T-cell (primary cell): Measurements from ENCODE around the gene PKHD1. TPM values are rescaled to one million over a fixed set of nuclear protein-coding genes. Genes with fewer than 3 reads are reported as not detected.
"Not testable (repeated sequence)": the region's sequence is repeated elsewhere in the genome, so short reads cannot be mapped to it uniquely, and the experiment has no call there.

Experiments used
- ATAC-seq, 4 experiments: fragments of 200-7000 bp in 3 of 4; fragments of 150-1000 bp in 1 of 4; cut with Tn5 transposase; replicated peaks in 1 of 4; 1 replicate in 3 of 4; 2 replicates in 1 of 4; pipeline ENCODE4 v1.10.0; 2021; ENCODE audit warnings: moderate library complexity in 3 of 4, mild to moderate bottlenecking in 2 of 4, moderate number of reproducible peaks in 1 of 4
- CTCF ChIA-PET, 2 donors: fragments of 300-600 bp; sonication (Branson Sonifier 250); formaldehyde crosslinking; loops; one replicate each; lab custom pipeline; 2022; ENCODE audit warnings: antibody characterized with exemption in 2 of 2; lab: Charles Lee
- POLR2A ChIA-PET, 2 donors: fragments of 300-600 bp; sonication (Branson Sonifier 250); formaldehyde crosslinking; loops; one replicate each; lab custom pipeline; 2022; ENCODE audit warnings: antibody characterized with exemption in 2 of 2; lab: Charles Lee
- DNase-seq, 35 experiments: peaks; one replicate each; pipeline versions ENCODE4 v3.0.0 to v3.0.0-alpha.2; 2013 to 2023
- H3K27ac ChIP-seq: one replicate; pipeline ENCODE4 v1.5.1; 2013; ENCODE audit warnings: low read length
- H3K27me3 ChIP-seq, 2 experiments: replicated peaks in 1 of 2; 1 replicate in 1 of 2; 2 replicates in 1 of 2; pipeline versions ENCODE4 v1.6.1 to v1.7.0; 2013; ENCODE audit warnings: low read length in 1 of 2, mixed read lengths in 1 of 2; ENCODE audit not compliant: control insufficient read depth in 2 of 2, insufficient read depth in 2 of 2; ENCODE audit errors: extremely low read depth in 1 of 2
- H3K36me3 ChIP-seq, 2 donors: 1 replicate in 1 of 2; 2 replicates in 1 of 2; pipeline versions ENCODE4 v1.6.1 to v1.7.0; 2013; ENCODE audit warnings: low read length in 1 of 2; ENCODE audit not compliant: control insufficient read depth in 2 of 2, insufficient read depth in 1 of 2; ENCODE audit errors: extremely low read depth in 1 of 2
- H3K4me1 ChIP-seq, 2 experiments: 1 replicate in 1 of 2; 2 replicates in 1 of 2; pipeline versions ENCODE4 v1.6.1 to v1.7.0; 2013; ENCODE audit warnings: low read length in 2 of 2, mixed read lengths in 1 of 2; ENCODE audit not compliant: insufficient read depth in 2 of 2, control insufficient read depth in 1 of 2; ENCODE audit errors: extremely low read depth in 1 of 2
- H3K4me3 ChIP-seq, 2 donors: 1 replicate in 1 of 2; 2 replicates in 1 of 2; pipeline versions ENCODE4 v1.5.1 to v1.7.0; 2013; ENCODE audit warnings: mild to moderate bottlenecking in 2 of 2, low read length in 1 of 2, moderate library complexity in 1 of 2; ENCODE audit not compliant: control insufficient read depth in 1 of 2; ENCODE audit errors: extremely low read depth in 1 of 2
- H3K9me3 ChIP-seq: 2 replicates; pipeline ENCODE4 v1.7.0; 2013
- H3K27ac Mint-ChIP-seq, 2 donors: one replicate each; pipeline ENCODE4 v1.8.0; 2020 to 2021; ENCODE audit warnings: mild to moderate bottlenecking in 2 of 2, mixed read lengths in 2 of 2
- H3K27me3 Mint-ChIP-seq, 2 donors: one replicate each; pipeline ENCODE4 v1.8.0; 2021 to 2022; ENCODE audit warnings: mixed read lengths in 2 of 2
- H3K36me3 Mint-ChIP-seq: one replicate; pipeline ENCODE4 v1.8.0; 2021; ENCODE audit warnings: mixed read lengths
- H3K4me1 Mint-ChIP-seq, 3 donors: one replicate each; pipeline ENCODE4 v1.8.0; 2020 to 2022; ENCODE audit warnings: mixed read lengths in 3 of 3, mild to moderate bottlenecking in 1 of 3
- H3K4me3 Mint-ChIP-seq, 3 donors: one replicate each; pipeline ENCODE4 v1.8.0; 2020 to 2022; ENCODE audit warnings: mild to moderate bottlenecking in 3 of 3, mixed read lengths in 3 of 3, moderate library complexity in 3 of 3
- H3K9me3 Mint-ChIP-seq, 3 donors: one replicate each; pipeline ENCODE4 v1.8.0; 2020 to 2022; ENCODE audit warnings: mixed read lengths in 3 of 3
- WGBS: methylation state at CpG from one replicate; pipeline ENCODE4 v1.1.5; 2013; ENCODE audit warnings: missing lambda C conversion rate; ENCODE audit not compliant: insufficient coverage; 5-methylcytosine and 5-hydroxymethylcytosine counted together
- total RNA-seq, 35 experiments: library from RNA in 6 of 35; stranded (reverse) in 6 of 35; fragments of 120-200 nt in 1 of 35; gene quantifications; one replicate each; pipeline versions ENCODE4 v1.2.1 to v1.2.4 and lab custom pipeline; 2013 to 2026

The PKHD1 gene
- total RNA-seq, 5 donors from 2014 or later (not counting 1 experiment from before 2014, with no cell fraction given): 0.03 TPM; not detected in 3

GRCh38 chr6:51929934-51930574 is 157.4 kb downstream of the PKHD1 start:
- no peak for DNase-seq
- Histone ChIP-seq H3K27me3 (no peaks in the 10 kb centered on the region), H3K4me1 (no peaks in the 10 kb centered on the region), H3K9me3 (no peaks in the 10 kb centered on the region), H3K36me3 (no peaks in the 10 kb centered on the region), H3K4me3 (no peak overlapping the region), H3K27ac (no peak overlapping the region)
- H3K27me3 Mint-ChIP-seq: peaks cover 0 to 4% of the 10 kb centered on the region in 2 donors
- 67% methylated on average over 1 of the region's 5 CpGs for WGBS
- no peak overlapping the region for H3K4me3 Mint-ChIP-seq
- H3K9me3 Mint-ChIP-seq: no peaks in the 10 kb centered on the region
- H3K4me1 Mint-ChIP-seq: no peaks in the 10 kb centered on the region
- no peaks in the 10 kb centered on the region for H3K36me3 Mint-ChIP-seq
- ChIA-PET CTCF (no interaction called here), POLR2A (no interaction called here)
- H3K27ac Mint-ChIP-seq: no peak overlapping the region
- ATAC-seq: no peak

- Mint-ChIP-seq H3K9me3 (no peaks in the 10 kb centered on the region), H3K4me1 (no peaks in the 10 kb centered on the region), H3K27ac (no peak overlapping the region), H3K36me3 (no peaks in the 10 kb centered on the region), H3K27me3 (peaks cover 0 to 4% of the 10 kb centered on the region in 2 donors), H3K4me3 (no peak overlapping the region)
- Histone ChIP-seq H3K4me3 (no peak overlapping the region), H3K4me1 (no peaks in the 10 kb centered on the region), H3K9me3 (no peaks in the 10 kb centered on the region), H3K27me3 (no peaks in the 10 kb centered on the region), H3K27ac (no peak overlapping the region), H3K36me3 (no peaks in the 10 kb centered on the region)
- POLR2A ChIA-PET: no interaction called here
- WGBS: no CpG with 5 or more reads among the region's 3 CpGs
- CTCF ChIA-PET: interaction anchor here in 1 of 2 donors (0.5 kb wide), 1 partner anchor 22 kb away, joined by 4 read pairs; no protein-coding TSS in a partner anchor
- ATAC-seq (no peak), DNase-seq (no peak)
These were observed 159.1 kb downstream of the PKHD1 start for GRCh38 chr6:51928320-51928719.

- Histone ChIP-seq H3K36me3 (no peaks in the 10 kb centered on the region), H3K9me3 (no peaks in the 10 kb centered on the region), H3K4me1 (no peaks in the 10 kb centered on the region), H3K4me3 (no peak overlapping the region), H3K27me3 (no peaks in the 10 kb centered on the region), H3K27ac (no peak overlapping the region)
- Mint-ChIP-seq H3K9me3 (no peaks in the 10 kb centered on the region), H3K27ac (no peak overlapping the region), H3K27me3 (peaks cover 0 to 4% of the 10 kb centered on the region in 2 donors), H3K4me3 (no peak overlapping the region), H3K36me3 (no peaks in the 10 kb centered on the region), H3K4me1 (no peaks in the 10 kb centered on the region)
- CTCF ChIA-PET: no interaction called here
- ATAC-seq (no peak), DNase-seq (no peak)
- POLR2A ChIA-PET: no interaction called here
- no CpG with 5 or more reads among the region's 1 CpG for WGBS
These were observed 160.0 kb downstream of the PKHD1 start for GRCh38 chr6:51927450-51927849.

GRCh38 chr6:51926125-51926524 is 161.3 kb downstream of the PKHD1 start:
- no peaks in the 10 kb centered on the region for H3K4me1 ChIP-seq

GRCh38 chr6:51922479-51922878 is 164.9 kb downstream of the PKHD1 start:
- H3K4me3 Mint-ChIP-seq, H3K4me3 ChIP-seq, H3K4me1 Mint-ChIP-seq, ATAC-seq, CTCF ChIA-PET, H3K27ac Mint-ChIP-seq, H3K27me3 ChIP-seq, H3K4me1 ChIP-seq, H3K27ac ChIP-seq, H3K9me3 Mint-ChIP-seq, H3K36me3 ChIP-seq, H3K27me3 Mint-ChIP-seq, POLR2A ChIA-PET, DNase-seq, H3K36me3 Mint-ChIP-seq, H3K9me3 ChIP-seq: not testable (repeated sequence)
- WGBS: 83% methylated on average over 8 of the region's 9 CpGs

More at GRCh38 chr6:51926125-51926524, 161.3 kb downstream of the PKHD1 start:
- Mint-ChIP-seq H3K4me3 (no peak overlapping the region), H3K27me3 (peaks cover 3 to 4% of the 10 kb centered on the region in 2 donors), H3K4me1 (no peaks in the 10 kb centered on the region), H3K27ac (no peak overlapping the region), H3K9me3 (peaks cover 0 to 3% (median 2%) of the 10 kb centered on the region in 3 donors), H3K36me3 (no peaks in the 10 kb centered on the region)
- Histone ChIP-seq H3K4me3 (no peak overlapping the region), H3K9me3 (no peaks in the 10 kb centered on the region), H3K27me3 (no peaks in the 10 kb centered on the region), H3K36me3 (no peaks in the 10 kb centered on the region), H3K27ac (no peak overlapping the region)
- WGBS: 75% methylated on average over 2 of the region's 5 CpGs
- ChIA-PET POLR2A (no interaction called here), CTCF (no interaction called here)
- no peak for DNase-seq
- ATAC-seq: no peak

- peaks cover 0 to 14% of the 10 kb centered on the region in 2 donors for H3K27me3 Mint-ChIP-seq
- H3K36me3 Mint-ChIP-seq, POLR2A ChIA-PET, ATAC-seq, H3K4me3 Mint-ChIP-seq, H3K4me3 ChIP-seq, H3K4me1 Mint-ChIP-seq, H3K27me3 ChIP-seq, H3K4me1 ChIP-seq, H3K9me3 ChIP-seq, H3K27ac ChIP-seq, H3K36me3 ChIP-seq, H3K27ac Mint-ChIP-seq, DNase-seq, CTCF ChIA-PET: not testable (repeated sequence)
- no CpG with 5 or more reads among the region's 2 CpGs for WGBS
- peaks cover 6 to 12% (median 7%) of the 10 kb centered on the region in 3 donors for H3K9me3 Mint-ChIP-seq
These were observed 169.1 kb downstream of the PKHD1 start for GRCh38 chr6:51918347-51918746.
